HCT116 (cell line): ENCODE measurements around the gene AHRR. TPM values are rescaled to one million over a fixed set of nuclear protein-coding genes. Genes with fewer than 3 reads are reported as not detected.

Experiments
- ATAC-seq: fragments of 200-7000 bp; cut with Tn5 transposase; 2 replicates; pipeline ENCODE4 v1.9.1; 2020; ENCODE audit warnings: mild to moderate bottlenecking, moderate library complexity
- BruUV-seq: library from RNA; stranded (reverse); fragments of 400-500 nt; replicated peaks from 2 replicates; lab custom pipeline; 2021; lab: Mats Ljungman, UMichigan
- CTCF ChIA-PET: fragments of 300-600 bp; sonication (Branson Sonifier 250); formaldehyde crosslinking; loops from one replicate; lab custom pipeline; 2021; ENCODE audit warnings: antibody characterized with exemption; lab: Charles Lee
- POLR2A ChIA-PET: fragments of 300-600, 350-600 bp; sonication (Branson Sonifier 250); formaldehyde crosslinking; loops from one replicate; lab custom pipeline; 2021; ENCODE audit warnings: antibody characterized with exemption; lab: Charles Lee
- RAD21 ChIA-PET, 2 experiments: fragments of 300-600 bp; sonication (Branson Sonifier 250); formaldehyde crosslinking; loops; one replicate each; lab custom pipeline; 2023; ENCODE audit warnings: low total read pairs in 2 of 2; ENCODE audit not compliant: uncharacterized antibody in 2 of 2, unreplicated experiment in 2 of 2, low non-redundant PET in 1 of 2; lab: Charles Lee
- DNase-seq: peaks from one replicate; pipeline ENCODE4 v3.0.0-alpha.2; 2010; ENCODE audit warnings: low read depth, low spot score
- H2AFZ ChIP-seq: fragments of 200-600 bp; shearing (Covaris generic), sonication (generic); 2 replicates; pipeline ENCODE4 v1.6.1; 2017; ENCODE audit warnings: low read depth, mixed run types, mixed read lengths, antibody characterized with exemption, low read length; ENCODE audit not compliant: poor library complexity, severe bottlenecking
- H3K27ac ChIP-seq: 2 replicates; pipeline ENCODE4 v1.5.1; 2012; ENCODE audit warnings: low read depth, low read length
- H3K27me3 ChIP-seq: fragments of 200-600 bp; sonication (generic); 2 replicates; pipeline ENCODE4 v1.6.1; 2016; ENCODE audit warnings: mixed run types, low read length, mixed read lengths; ENCODE audit not compliant: insufficient read depth
- H3K36me3 ChIP-seq, 2 experiments: fragments of 200-500 bp in 1 of 2; fragments of 200-600 bp in 1 of 2; sonication (Bioruptor generic) in 1 of 2; sonication (generic) in 1 of 2; 2 replicates each; pipeline versions ENCODE4 v1.5.1 to v1.6.1; 2014 to 2016; ENCODE audit warnings: low read length in 2 of 2, inconsistent platforms in 1 of 2, mixed read lengths in 1 of 2, mixed run types in 1 of 2; ENCODE audit not compliant: insufficient read depth in 2 of 2, control insufficient read depth in 1 of 2
- H3K4me1 ChIP-seq, 2 experiments: fragments of 200-600 bp in 1 of 2; sonication (generic) in 1 of 2; 2 replicates each; pipeline versions ENCODE4 v1.5.1 to v1.6.1; 2012 to 2017; ENCODE audit warnings: low read length in 2 of 2, inconsistent platforms in 1 of 2, mild to moderate bottlenecking in 1 of 2, mixed read lengths in 1 of 2, mixed run types in 1 of 2, moderate library complexity in 1 of 2; ENCODE audit not compliant: insufficient read depth in 2 of 2, control insufficient read depth in 1 of 2
- H3K4me2 ChIP-seq: fragments of 200-600 bp; sonication (generic); 2 replicates; pipeline ENCODE4 v1.6.1; 2017; ENCODE audit warnings: mixed run types, low read length, mixed read lengths
- H3K4me3 ChIP-seq, 2 experiments: fragments of 200-600 bp in 1 of 2; sonication (generic) in 1 of 2; replicated peaks in 1 of 2; 2 replicates each; pipeline ENCODE4 v1.5.1; 2011 to 2016; ENCODE audit warnings: low read length in 2 of 2, control low read depth in 1 of 2, low read depth in 1 of 2, mild to moderate bottlenecking in 1 of 2, mixed read lengths in 1 of 2, mixed run types in 1 of 2
- H3K79me2 ChIP-seq: fragments of 200-600 bp; sonication (generic); 2 replicates; pipeline ENCODE4 v1.6.1; 2017; ENCODE audit warnings: mild to moderate bottlenecking, mixed run types, low read length, moderate library complexity, mixed read lengths; ENCODE audit not compliant: insufficient read depth
- H3K9ac ChIP-seq: fragments of 200-600 bp; sonication (generic); 2 replicates; pipeline ENCODE4 v1.6.1; 2016; ENCODE audit warnings: low read length, mixed read lengths
- H3K9me2 ChIP-seq: fragments of 200-600 bp; sonication (generic), shearing (Covaris generic); 2 replicates; pipeline ENCODE4 v1.6.1; 2017; ENCODE audit warnings: mixed run types, mild to moderate bottlenecking, moderate library complexity; ENCODE audit not compliant: insufficient read depth
- H3K9me3 ChIP-seq, 2 experiments: fragments of 200-500 bp in 1 of 2; fragments of 200-600 bp in 1 of 2; sonication (Bioruptor generic) in 1 of 2; sonication (generic) in 1 of 2; 2 replicates each; pipeline ENCODE4 v1.6.1; 2014 to 2017; ENCODE audit warnings: low read length in 2 of 2, mixed read lengths in 2 of 2, inconsistent platforms in 1 of 2, low read depth in 1 of 2, mild to moderate bottlenecking in 1 of 2, mixed run types in 1 of 2, moderate library complexity in 1 of 2; ENCODE audit not compliant: control insufficient read depth in 1 of 2, insufficient read depth in 1 of 2
- H4K20me1 ChIP-seq: fragments of 200-600 bp; sonication (generic), shearing (Covaris generic); 2 replicates; pipeline ENCODE4 v1.6.1; 2017; ENCODE audit warnings: mixed run types, mild to moderate bottlenecking, moderate library complexity; ENCODE audit not compliant: insufficient read depth
- CBX3 ChIP-seq: IDR thresholded peaks from 2 replicates; pipeline ENCODE4 v1.6.1; 2012; ENCODE audit warnings: low read depth
- EGR1 ChIP-seq: IDR thresholded peaks from 2 replicates; pipeline ENCODE4 v1.6.1; 2012; ENCODE audit warnings: low read depth
- EZH2 ChIP-seq: fragments of 200-600 bp; sonication (generic); IDR thresholded peaks from 2 replicates; pipeline ENCODE4 v1.6.1; 2017; ENCODE audit warnings: antibody characterized with exemption, mixed run types
- POLR2AphosphoS5 ChIP-seq: IDR thresholded peaks from 2 replicates; pipeline ENCODE4 v1.6.1; 2011; ENCODE audit warnings: mild to moderate bottlenecking, low read depth, low read length, moderate library complexity
- SP1 ChIP-seq: IDR thresholded peaks from 2 replicates; pipeline ENCODE4 v1.6.1; 2012; ENCODE audit warnings: low read depth
- TCF7L2 ChIP-seq: IDR thresholded peaks from 2 replicates; pipeline ENCODE4 v1.7.0; 2011; ENCODE audit warnings: borderline replicate concordance, inconsistent platforms; ENCODE audit not compliant: insufficient read depth, insufficient read length; ENCODE audit errors: extremely low read depth
- intact Hi-C: fragments of 100-400 bp; cut with micrococcal nuclease; formaldehyde crosslinking; loops from 2 replicates; pipeline ENCODE4 v1.10.0; 2022
- total RNA-seq: library from RNA; stranded (reverse); gene quantifications from one replicate; pipeline ENCODE4 v1.2.1, GENCODE V29; 2021; ENCODE audit not compliant: unreplicated experiment
- TF ChIP-seq, protein P1 (sequence below): IDR thresholded peaks from 2 replicates; pipeline ENCODE4 v1.6.1; 2012

AHRR gene
- total RNA-seq, 1 experiment from 2014 or later: 12.7 TPM

DNA sequence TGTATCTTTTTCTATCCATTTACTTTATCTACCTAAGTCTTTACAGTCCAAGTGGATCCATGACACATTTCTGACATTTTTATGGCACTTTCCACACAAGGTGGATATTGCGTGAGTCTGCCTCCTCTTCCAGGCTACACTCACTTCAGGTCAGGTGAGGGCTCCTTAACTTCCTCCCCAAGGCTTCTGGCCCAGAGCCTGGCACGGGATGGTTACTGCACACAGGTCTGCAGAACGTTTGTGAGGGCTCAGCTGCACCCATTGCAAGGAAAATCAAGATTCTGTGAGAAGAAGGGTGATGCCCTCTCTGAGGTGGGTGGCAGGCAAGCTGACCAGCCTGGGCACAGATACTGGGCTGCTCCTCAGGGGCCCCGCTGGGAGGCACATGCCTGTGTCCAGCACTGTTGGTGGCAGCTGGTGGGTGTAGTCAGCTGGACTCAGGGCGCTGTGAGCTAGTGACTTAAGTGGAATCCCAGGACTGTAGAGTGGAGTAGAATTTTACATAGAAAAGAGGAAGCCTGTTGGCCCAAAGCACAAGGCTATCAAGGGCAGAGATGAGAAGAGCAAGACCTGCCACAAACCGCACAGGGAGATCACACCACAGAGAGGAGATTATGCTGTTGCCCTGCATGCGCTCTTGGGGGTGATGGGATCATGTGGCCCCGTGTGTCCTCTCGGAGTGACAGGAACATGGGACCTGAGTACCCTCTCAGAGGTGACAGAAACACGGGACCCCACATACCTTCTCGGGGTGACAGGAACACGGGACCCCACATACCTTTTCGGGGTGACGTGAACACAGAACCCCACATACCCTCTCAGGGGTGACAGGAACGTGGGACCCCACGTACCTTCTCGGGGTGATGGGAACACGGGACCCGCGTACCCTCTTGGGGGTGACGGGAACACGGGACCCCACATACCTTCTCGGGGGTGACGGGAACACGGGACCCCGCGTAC lies 21.3 kb downstream of the AHRR start:
- no peaks in the 10 kb centered on the region for H3K27me3 ChIP-seq
- intact Hi-C loops: no loop called here
- TF ChIP-seq, protein P1, sequence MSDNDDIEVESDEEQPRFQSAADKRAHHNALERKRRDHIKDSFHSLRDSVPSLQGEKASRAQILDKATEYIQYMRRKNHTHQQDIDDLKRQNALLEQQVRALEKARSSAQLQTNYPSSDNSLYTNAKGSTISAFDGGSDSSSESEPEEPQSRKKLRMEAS: 0 out of 2 replicates have a peak, but pooled peaks have one; percentile 19
- no peak for TF ChIP-seq EZH2
- peak overlapping the region; percentile 69; the same call in 1 of the 2 replicates for H3K27ac ChIP-seq
- RAD21 ChIA-PET: no interaction called here
- H4K20me1 ChIP-seq: no peaks in the 10 kb centered on the region; the same call in 1 of the 2 replicates
- H3K4me2 ChIP-seq: peak overlapping the region; percentile 84
- BruUV-seq: no TSS peak
- ATAC-seq (0 out of 2 replicates have a peak, but pooled peaks have one; percentile 19), DNase-seq (no peak)
- peak overlapping the region; percentile 69 for H3K9ac ChIP-seq
- H2AFZ ChIP-seq: no peak overlapping the region
- CTCF ChIA-PET: interaction anchor here (0.6 to 1.4 kb wide), 2 partner anchors 83 to 104 kb away, joined by 3 read pairs; no protein-coding TSS in a partner anchor
- no peaks in the 10 kb centered on the region for H3K36me3 ChIP-seq
- H3K9me2 ChIP-seq: no peaks in the 10 kb centered on the region
- H3K9me3 ChIP-seq: no peaks in the 10 kb centered on the region
- POLR2A ChIA-PET: no interaction called here
- H3K79me2 ChIP-seq: peaks cover 13% of the 10 kb centered on the region
- peak overlapping the region in 1 of 2 experiments; percentile 59; a peak in 2 of 4 replicates for H3K4me3 ChIP-seq
- H3K4me1 ChIP-seq: peaks cover 11 to 33% of the 10 kb centered on the region in 2 experiments

DNA sequence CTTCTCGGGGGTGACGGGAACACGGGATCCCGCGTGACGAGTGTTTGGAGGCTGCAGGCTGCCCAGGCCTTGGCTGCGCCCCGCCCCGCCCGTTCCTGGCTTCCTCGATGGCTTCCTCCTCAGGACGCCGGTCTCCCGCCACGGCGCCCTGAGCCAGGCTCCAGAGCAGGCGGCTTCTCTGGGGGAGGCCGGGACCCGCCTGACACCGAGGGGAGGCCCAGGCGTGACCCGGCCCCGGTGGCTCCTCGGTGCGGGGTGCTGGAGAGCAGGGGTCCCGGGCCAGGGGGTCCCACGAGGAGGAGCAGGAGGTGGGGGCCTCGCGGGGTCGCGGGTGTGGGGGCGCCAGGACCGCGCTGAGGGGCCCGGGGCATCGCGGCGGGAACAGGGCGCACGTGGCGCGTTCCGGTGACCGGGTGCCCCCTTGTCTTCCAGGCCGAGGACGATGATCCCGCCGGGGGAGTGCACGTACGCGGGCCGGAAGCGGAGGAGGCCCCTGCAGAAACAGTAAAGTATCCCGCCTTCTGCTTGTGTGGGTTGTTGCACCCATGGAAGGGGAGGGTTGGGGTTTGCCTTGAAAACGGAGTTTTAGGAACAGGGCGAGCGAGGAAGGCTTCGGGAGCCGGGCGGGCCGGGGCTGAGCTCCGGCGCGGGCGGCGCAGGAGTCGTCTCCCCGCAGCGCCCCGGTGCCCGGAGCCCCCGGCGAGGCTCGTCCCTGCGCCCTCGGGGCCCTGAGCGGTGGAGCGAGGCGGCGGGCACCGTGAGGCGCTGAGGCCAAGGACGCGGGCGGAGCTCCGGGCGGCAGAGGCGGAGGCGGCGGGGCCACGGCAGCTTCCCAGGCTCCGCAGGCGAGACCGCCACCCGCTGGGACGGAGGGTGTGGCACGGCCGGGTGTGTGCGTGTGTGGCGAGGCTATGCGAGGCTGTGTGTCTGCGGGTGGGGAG lies 22.2 kb downstream of the AHRR start:
- Histone ChIP-seq H3K27ac (peak overlapping the region; percentile 69; the same call in 1 of the 2 replicates), H4K20me1 (no peaks in the 10 kb centered on the region; the same call in 1 of the 2 replicates), H3K4me2 (peak overlapping the region; percentile 84), H3K27me3 (no peaks in the 10 kb centered on the region), H2AFZ (no peak overlapping the region), H3K79me2 (peaks cover 13% of the 10 kb centered on the region), H3K4me1 (peaks cover 8 to 24% of the 10 kb centered on the region in 2 experiments), H3K9ac (peak overlapping the region; percentile 69), H3K36me3 (no peaks in the 10 kb centered on the region), H3K4me3 (peak overlapping the region; percentile 27 to 59), H3K9me3 (no peaks in the 10 kb centered on the region), H3K9me2 (no peaks in the 10 kb centered on the region)
- RAD21 ChIA-PET: interaction anchor here in 1 of 2 experiments (0.6 kb wide), 1 partner anchor 25 kb away, joined by 3 read pairs; no protein-coding TSS in a partner anchor
- peak; percentile 39 for TF ChIP-seq EGR1
- no peak for TF ChIP-seq CBX3
- peak; percentile 12 for TF ChIP-seq TCF7L2
- TF ChIP-seq SP1: no peak
- peak; percentile 43; the same call in 1 of the 2 replicates for TF ChIP-seq POLR2AphosphoS5
- TF ChIP-seq, protein P1: peak; percentile 66; the same call in 1 of the 2 replicates
- ATAC-seq (peak; percentile 86), DNase-seq (peak; percentile 29)
- no TSS peak for BruUV-seq
- CTCF ChIA-PET: no interaction called here
- POLR2A ChIA-PET: no interaction called here
- intact Hi-C loops: no loop called here
